ENCODE results near the gene SUPT3H. TPM values are rescaled to one million over a fixed set of nuclear protein-coding genes. Genes with fewer than 3 reads are reported as not detected.

Gene SUPT3H
- total RNA-seq, 1 donor from 2014 or later: 16.0 TPM

DNA sequence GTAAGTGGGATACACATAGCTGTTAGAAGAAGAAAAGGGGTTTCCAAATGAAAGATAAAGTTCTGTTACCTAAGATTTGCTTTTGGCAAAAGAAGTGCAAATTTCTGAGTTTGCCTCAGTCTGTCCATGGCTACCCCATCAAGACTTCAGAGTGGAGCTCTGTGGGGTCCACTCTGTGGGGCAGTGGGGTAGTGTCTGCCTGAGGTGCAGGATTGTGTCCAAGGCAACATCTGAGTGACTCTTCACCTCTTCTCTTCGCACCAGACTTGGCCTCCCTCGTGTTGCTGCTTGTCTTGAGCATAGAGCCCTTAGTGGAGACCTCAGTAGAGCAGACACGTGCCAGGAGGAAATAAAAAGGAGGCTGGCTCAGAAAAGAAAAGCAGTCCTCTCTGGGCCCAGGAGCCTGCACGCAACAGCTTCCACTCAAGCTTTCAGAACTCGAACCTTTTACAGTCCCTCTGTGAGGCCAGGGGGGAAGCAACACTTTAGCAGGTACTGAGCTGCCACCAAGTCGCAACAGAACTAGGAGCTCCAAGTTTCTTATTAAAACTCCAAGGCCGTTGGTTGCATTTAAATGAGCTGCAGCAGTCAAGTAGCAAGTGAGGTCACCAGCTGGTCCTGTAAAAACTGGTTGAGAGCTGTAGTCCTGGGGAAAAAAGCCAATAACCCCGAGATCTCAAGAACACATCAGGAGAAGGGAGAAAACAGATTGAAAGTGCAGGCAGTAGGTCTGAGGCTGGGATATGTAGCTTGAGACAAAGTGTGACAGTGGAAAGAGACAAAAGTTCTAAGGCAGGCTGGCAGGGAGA is 576.7 kb downstream of the SUPT3H start:
- no peak for DNase-seq
- no peaks in the 10 kb centered on the region for H3K36me3 Mint-ChIP-seq (ENCODE audit: unreplicated experiment)
- no peak overlapping the region for H3K27ac Mint-ChIP-seq (ENCODE audit: unreplicated experiment)
- H3K4me3 Mint-ChIP-seq (ENCODE audit: unreplicated experiment): no peak overlapping the region
- H3K9me3 Mint-ChIP-seq (ENCODE audit: unreplicated experiment): peaks cover 3% of the 10 kb centered on the region
- TF ChIP-seq, protein P1, sequence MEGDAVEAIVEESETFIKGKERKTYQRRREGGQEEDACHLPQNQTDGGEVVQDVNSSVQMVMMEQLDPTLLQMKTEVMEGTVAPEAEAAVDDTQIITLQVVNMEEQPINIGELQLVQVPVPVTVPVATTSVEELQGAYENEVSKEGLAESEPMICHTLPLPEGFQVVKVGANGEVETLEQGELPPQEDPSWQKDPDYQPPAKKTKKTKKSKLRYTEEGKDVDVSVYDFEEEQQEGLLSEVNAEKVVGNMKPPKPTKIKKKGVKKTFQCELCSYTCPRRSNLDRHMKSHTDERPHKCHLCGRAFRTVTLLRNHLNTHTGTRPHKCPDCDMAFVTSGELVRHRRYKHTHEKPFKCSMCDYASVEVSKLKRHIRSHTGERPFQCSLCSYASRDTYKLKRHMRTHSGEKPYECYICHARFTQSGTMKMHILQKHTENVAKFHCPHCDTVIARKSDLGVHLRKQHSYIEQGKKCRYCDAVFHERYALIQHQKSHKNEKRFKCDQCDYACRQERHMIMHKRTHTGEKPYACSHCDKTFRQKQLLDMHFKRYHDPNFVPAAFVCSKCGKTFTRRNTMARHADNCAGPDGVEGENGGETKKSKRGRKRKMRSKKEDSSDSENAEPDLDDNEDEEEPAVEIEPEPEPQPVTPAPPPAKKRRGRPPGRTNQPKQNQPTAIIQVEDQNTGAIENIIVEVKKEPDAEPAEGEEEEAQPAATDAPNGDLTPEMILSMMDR (IDR thresholded peaks at IDR 0.05; ENCODE audit: partially characterized antibody, unreplicated experiment): no peak
- H3K4me1 Mint-ChIP-seq (ENCODE audit: low read depth, unreplicated experiment): no peaks in the 10 kb centered on the region
- H3K27me3 Mint-ChIP-seq (ENCODE audit: unreplicated experiment): no peaks in the 10 kb centered on the region

DNA sequence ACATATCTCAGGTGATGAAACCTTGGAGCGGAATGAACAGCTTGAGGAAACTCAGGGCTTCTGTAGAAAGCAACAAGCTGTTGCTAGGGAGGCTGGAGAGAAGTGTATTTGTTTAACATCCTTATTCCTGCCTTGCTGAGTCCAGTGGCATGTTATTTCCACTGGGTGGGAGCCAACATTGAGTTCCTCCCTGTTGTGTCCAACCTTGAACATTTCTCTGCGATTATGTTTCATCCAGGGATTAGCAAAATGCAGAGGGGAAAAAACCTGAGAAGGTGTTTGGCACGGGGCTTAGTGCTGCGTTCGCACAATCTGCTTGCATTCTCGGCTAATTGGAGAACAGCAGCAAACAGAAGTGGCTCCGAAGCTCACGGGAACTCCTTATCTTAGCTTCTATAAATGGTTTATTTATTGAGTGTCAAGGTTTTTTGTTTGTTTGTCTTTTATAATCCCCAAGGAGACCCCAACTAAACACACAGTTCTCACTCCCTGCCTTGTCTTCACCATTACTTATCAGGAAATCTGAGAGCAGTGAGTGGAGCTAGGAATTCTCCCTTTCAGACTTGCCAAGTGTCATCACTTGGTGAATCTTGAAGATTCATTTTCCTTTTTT is 577.5 kb downstream of the SUPT3H start:
- no peaks in the 10 kb centered on the region for H3K27me3 Mint-ChIP-seq (ENCODE audit: unreplicated experiment)

GRCh38 chr6:44797746-44798145 is 580.0 kb downstream of the SUPT3H start:
- no peaks in the 10 kb centered on the region for H3K9me3 Mint-ChIP-seq (ENCODE audit: unreplicated experiment)
- no peaks in the 10 kb centered on the region for H3K4me1 Mint-ChIP-seq (ENCODE audit: low read depth, unreplicated experiment)
- TF ChIP-seq, protein P1 (IDR thresholded peaks at IDR 0.05; ENCODE audit: partially characterized antibody, unreplicated experiment): no peak
- no peak overlapping the region for H3K27ac Mint-ChIP-seq (ENCODE audit: unreplicated experiment)
- H3K4me3 Mint-ChIP-seq (ENCODE audit: unreplicated experiment): no peak overlapping the region
- H3K36me3 Mint-ChIP-seq (ENCODE audit: unreplicated experiment): no peaks in the 10 kb centered on the region
- no peaks in the 10 kb centered on the region for H3K27me3 Mint-ChIP-seq (ENCODE audit: unreplicated experiment)
- no peak for DNase-seq

More for the DNA sequence above, 577.5 kb downstream of the SUPT3H start:
- peaks cover 3% of the 10 kb centered on the region for H3K9me3 Mint-ChIP-seq (ENCODE audit: unreplicated experiment)
- DNase-seq: no peak
- TF ChIP-seq, protein P1 (IDR thresholded peaks at IDR 0.05; ENCODE audit: partially characterized antibody, unreplicated experiment): no peak
- no peaks in the 10 kb centered on the region for H3K4me1 Mint-ChIP-seq (ENCODE audit: low read depth, unreplicated experiment)
- H3K36me3 Mint-ChIP-seq (ENCODE audit: unreplicated experiment): no peaks in the 10 kb centered on the region
- no peak overlapping the region for H3K4me3 Mint-ChIP-seq (ENCODE audit: unreplicated experiment)
- no peak overlapping the region for H3K27ac Mint-ChIP-seq (ENCODE audit: unreplicated experiment)

GRCh38 chr6:44795326-44795725 is 582.4 kb downstream of the SUPT3H start:
- Mint-ChIP-seq H3K4me1 (ENCODE audit: low read depth, unreplicated experiment) (no peaks in the 10 kb centered on the region), H3K27ac (ENCODE audit: unreplicated experiment) (no peak overlapping the region), H3K9me3 (ENCODE audit: unreplicated experiment) (no peaks in the 10 kb centered on the region), H3K36me3 (ENCODE audit: unreplicated experiment) (no peaks in the 10 kb centered on the region), H3K4me3 (ENCODE audit: unreplicated experiment) (no peak overlapping the region), H3K27me3 (ENCODE audit: unreplicated experiment) (no peaks in the 10 kb centered on the region)
- TF ChIP-seq, protein P1 (IDR thresholded peaks at IDR 0.05; ENCODE audit: partially characterized antibody, unreplicated experiment): no peak
- no peak for DNase-seq

DNA sequence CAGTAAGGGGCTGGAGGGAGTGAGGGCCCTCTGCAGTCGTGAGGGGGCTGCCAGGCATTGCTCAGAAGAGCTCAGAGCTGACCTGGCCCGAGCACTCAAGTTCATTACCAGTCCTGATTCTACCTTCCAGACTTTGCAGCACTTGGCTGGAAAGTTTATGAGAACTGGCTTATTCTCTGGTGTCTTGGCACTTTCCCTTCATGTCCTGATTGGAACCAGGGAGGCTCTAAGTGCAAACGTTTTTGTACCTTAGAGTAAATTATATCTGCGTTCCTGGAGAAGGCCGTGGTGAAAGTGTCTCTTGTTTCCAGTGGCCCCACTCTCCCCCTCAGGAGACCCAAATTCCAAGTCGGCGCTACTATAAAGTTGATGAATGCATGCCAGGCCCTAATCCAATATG is 587.9 kb downstream of the SUPT3H start:
- H3K4me1 Mint-ChIP-seq (ENCODE audit: low read depth, unreplicated experiment): no peaks in the 10 kb centered on the region
- no peak overlapping the region for H3K4me3 Mint-ChIP-seq (ENCODE audit: unreplicated experiment)
- TF ChIP-seq, protein P1 (IDR thresholded peaks at IDR 0.05; ENCODE audit: partially characterized antibody, unreplicated experiment): no peak
- H3K36me3 Mint-ChIP-seq (ENCODE audit: unreplicated experiment): no peaks in the 10 kb centered on the region
- peaks cover 2% of the 10 kb centered on the region for H3K27me3 Mint-ChIP-seq (ENCODE audit: unreplicated experiment)
- no peak overlapping the region for H3K27ac Mint-ChIP-seq (ENCODE audit: unreplicated experiment)
- H3K9me3 Mint-ChIP-seq (ENCODE audit: unreplicated experiment): no peaks in the 10 kb centered on the region
- DNase-seq: no peak
